ENCODE data around the gene SNCAIP. TPM values are rescaled to one million over a fixed set of nuclear protein-coding genes. Genes with fewer than 3 reads are reported as not detected.

Gene SNCAIP
- polyA plus RNA-seq, 4 donors = 22.8 to 34.8 (median 26.2) TPM

GRCh38 chr5:122492675-122493074, 180.6 kb downstream of the SNCAIP start:
- DNase-seq (ENCODE audit: low read depth in 4 of 4, low spot score in 2 of 4) = no peak

GRCh38 chr5:122493091-122494021, 181.3 kb downstream of the SNCAIP start:
- DNase-seq (ENCODE audit: low read depth in 4 of 4, low spot score in 2 of 4) = no peak

- no peak for DNase-seq (ENCODE audit: low read depth in 4 of 4, low spot score in 2 of 4)
Observed at GRCh38 chr5:122494109-122494508, 182.1 kb downstream of the SNCAIP start.

GRCh38 chr5:122498163-122498562, 186.1 kb downstream of the SNCAIP start:
- DNase-seq (ENCODE audit: low read depth in 4 of 4, low spot score in 2 of 4) = no peak

- no peak for DNase-seq (ENCODE audit: low read depth in 4 of 4, low spot score in 2 of 4)
Observed at GRCh38 chr5:122499585-122499984, 187.5 kb downstream of the SNCAIP start.

GRCh38 chr5:122500245-122501088, 188.4 kb downstream of the SNCAIP start:
- peak in 3 of 4 donors; percentile 46 to 69 (median 52) for DNase-seq (ENCODE audit: low read depth in 4 of 4, low spot score in 2 of 4)

GRCh38 chr5:122501089-122501435, 189.0 kb downstream of the SNCAIP start:
- DNase-seq (ENCODE audit: low read depth in 4 of 4, low spot score in 2 of 4) = no peak

GRCh38 chr5:122507045-122507444, 195.0 kb downstream of the SNCAIP start:
- DNase-seq (ENCODE audit: low read depth in 4 of 4, low spot score in 2 of 4) = no peak

GRCh38 chr5:122507581-122507980, 195.5 kb downstream of the SNCAIP start:
- no peak for DNase-seq (ENCODE audit: low read depth in 4 of 4, low spot score in 2 of 4)

GRCh38 chr5:122508623-122509022, 196.6 kb downstream of the SNCAIP start:
- no peak for DNase-seq (ENCODE audit: low read depth in 4 of 4, low spot score in 2 of 4)

Other genes starting within 250 kb of the SNCAIP start
- gene LOX, start 234.0 kb upstream of the SNCAIP start, polyA plus RNA-seq (ENCODE audit: insufficient read length in 4 of 4) = 10 to 100 TPM; 33.4 to 41.6 (median 39.5) TPM
- gene ZNF474, start 182.7 kb upstream of the SNCAIP start, polyA plus RNA-seq (ENCODE audit: insufficient read length in 4 of 4) = under 1 TPM; 0.32 to 0.77 (median 0.59) TPM

Measured in left renal cortex interstitium (tissue), 4 donors.